HepG2 (cell line): ENCODE measurements around the gene DMTF1. TPM values are rescaled to one million over a fixed set of nuclear protein-coding genes. Genes with fewer than 3 reads are reported as not detected.

Experiments used
- ADNP ChIP-seq: sonication (generic); formaldehyde crosslinking; IDR thresholded peaks from 2 replicates; pipeline ENCODE4 v1.4.0; 2020; ENCODE audit warnings: missing genetic modification reagents
- AHDC1 ChIP-seq: sonication (generic); formaldehyde crosslinking; IDR thresholded peaks from 2 replicates; pipeline ENCODE4 v1.5.1; 2020; ENCODE audit warnings: mild to moderate bottlenecking, missing genetic modification reagents, borderline replicate concordance
- ATF7-NPFF ChIP-seq: sonication (generic); formaldehyde crosslinking; IDR thresholded peaks from 2 replicates; pipeline ENCODE4 v1.8.1; 2023; ENCODE audit warnings: mild to moderate bottlenecking, low read depth, missing genetic modification reagents, moderate library complexity
- ATRX ChIP-seq: sonication (generic); formaldehyde crosslinking; IDR thresholded peaks from 2 replicates; pipeline ENCODE4 v1.4.0; 2020; ENCODE audit warnings: missing genetic modification reagents, borderline replicate concordance
- ETS1 ChIP-seq: sonication (generic); formaldehyde crosslinking; IDR thresholded peaks from 2 replicates; pipeline ENCODE4 v1.4.0; 2020; ENCODE audit warnings: missing genetic modification reagents
- HNRNPUL1 ChIP-seq: fragments of 200-400 bp; formaldehyde crosslinking; IDR thresholded peaks from 2 replicates; pipeline ENCODE4 v1.6.1; 2017; ENCODE audit warnings: low read depth, mild to moderate bottlenecking, low read length, moderate library complexity
- IRX3 ChIP-seq: sonication (generic); formaldehyde crosslinking; IDR thresholded peaks from 2 replicates; pipeline ENCODE4 v1.8.1; 2023; ENCODE audit warnings: mild to moderate bottlenecking, low read depth, missing genetic modification reagents, borderline replicate concordance
- KAT2B ChIP-seq: fragments of 150-350 bp; IDR thresholded peaks from 2 replicates; pipeline ENCODE4 v1.6.1; 2014; ENCODE audit warnings: low read depth, low read length, borderline replicate concordance
- KDM2A ChIP-seq: sonication (generic); formaldehyde crosslinking; IDR thresholded peaks from 2 replicates; pipeline ENCODE4 v1.4.0; 2020; ENCODE audit warnings: low read depth, missing genetic modification reagents, borderline replicate concordance
- KLF6 ChIP-seq: IDR thresholded peaks from 2 replicates; pipeline ENCODE4 v1.8.0; 2016; ENCODE audit warnings: missing biosample characterization, missing genetic modification reagents
- NFE2 ChIP-seq: sonication (generic); formaldehyde crosslinking; IDR thresholded peaks from 2 replicates; pipeline ENCODE4 v1.4.0; 2020; ENCODE audit warnings: missing genetic modification reagents
- NRL ChIP-seq: sonication (generic); formaldehyde crosslinking; IDR thresholded peaks from 2 replicates; pipeline ENCODE4 v1.5.0; 2020; ENCODE audit warnings: missing genetic modification reagents, mild to moderate bottlenecking, moderate library complexity, borderline replicate concordance
- SIX1 ChIP-seq: sonication (generic); formaldehyde crosslinking; IDR thresholded peaks from 2 replicates; pipeline ENCODE4 v1.4.0; 2020; ENCODE audit warnings: missing genetic modification reagents, borderline replicate concordance
- TFDP1 ChIP-seq: IDR thresholded peaks from 2 replicates; pipeline ENCODE4 v1.6.1; 2016; ENCODE audit warnings: missing compliant biosample characterization, missing genetic modification reagents, borderline replicate concordance
- THAP8 ChIP-seq: sonication (generic); formaldehyde crosslinking; IDR thresholded peaks from 2 replicates; pipeline ENCODE4 v1.5.1; 2020; ENCODE audit warnings: missing genetic modification reagents, mild to moderate bottlenecking, borderline replicate concordance
- ZBTB7A ChIP-seq: sonication (generic); formaldehyde crosslinking; IDR thresholded peaks from 2 replicates; pipeline ENCODE4 v1.8.0; 2022; ENCODE audit warnings: mild to moderate bottlenecking, missing genetic modification reagents
- ZNF354B ChIP-seq: sonication (generic); formaldehyde crosslinking; IDR thresholded peaks from 2 replicates; pipeline ENCODE4 v1.8.0; 2022; ENCODE audit warnings: mild to moderate bottlenecking, missing genetic modification reagents
- ZNF550 ChIP-seq: sonication (generic); formaldehyde crosslinking; IDR thresholded peaks from 2 replicates; pipeline ENCODE4 v1.4.0; 2020; ENCODE audit warnings: mild to moderate bottlenecking, missing genetic modification reagents, borderline replicate concordance
- ZSCAN20 ChIP-seq: sonication (generic); formaldehyde crosslinking; IDR thresholded peaks from 2 replicates; pipeline ENCODE4 v1.4.0; 2020; ENCODE audit warnings: missing genetic modification reagents, mild to moderate bottlenecking, borderline replicate concordance
- polyA plus RNA-seq, 8 experiments: library from polyadenylated mRNA; depleted of rRNA in 3 of 8; stranded (reverse) in 7 of 8; unstranded in 1 of 8; fragments of >200 nt; fragmentation: Illumina TruSeq in 4 of 8; extraction: Trizol in 4 of 8; gene quantifications; 2 replicates each; pipeline versions ENCODE4 v1.2.1 to v1.2.3, GENCODE V29; 2011 to 2016; ENCODE audit warnings: low read depth in 4 of 8, missing spikeins in 1 of 8, mixed read lengths in 1 of 8; ENCODE audit not compliant: insufficient read depth in 1 of 8
- total RNA-seq, 5 experiments: library from RNA; depleted of rRNA; stranded (reverse); fragments of >200 nt; fragmentation: Illumina TruSeq; extraction: Trizol; gene quantifications; 2 replicates each; pipeline ENCODE4 v1.2.3, GENCODE V29; 2016; ENCODE audit warnings: low read depth in 1 of 5

The DMTF1 gene
- total and polyA plus RNA-seq, 2 of the 13 experiments (the other 11 are each of a cell fraction or from before 2014, with no cell fraction given), result 45.8 to 132 TPM

- TF ChIP-seq ETS1 (CRISPR knock-in tag) (no peak; the same call in 1 of the 2 replicates), TFDP1 (CRISPR knock-in tag) (peak; percentile 30; the same call in 1 of the 2 replicates), THAP8 (CRISPR knock-in tag) (no peak), KDM2A (CRISPR knock-in tag) (peak; percentile 65; the same call in 1 of the 2 replicates), NFE2 (no peak), ZNF550 (CRISPR knock-in tag) (0 out of 2 replicates have a peak, but pooled peaks have one; percentile 22), ZNF354B (CRISPR knock-in tag) (no peak), KLF6 (CRISPR knock-in tag) (no peak), ATRX (CRISPR knock-in tag) (no peak), HNRNPUL1 (no peak), ZSCAN20 (CRISPR knock-in tag) (no peak), SIX1 (CRISPR knock-in tag) (no peak), IRX3 (CRISPR knock-in tag) (no peak; the same call in 1 of the 2 replicates), NRL (CRISPR knock-in tag) (peak; percentile 46; the same call in 1 of the 2 replicates), KAT2B (no peak), AHDC1 (CRISPR knock-in tag) (no peak), ADNP (no peak), ZBTB7A (no peak), ATF7-NPFF (CRISPR knock-in tag) (peak; percentile 63)
Observed at GRCh38 chr7:87220026-87220733, 67.9 kb downstream of the DMTF1 start (continued).
